OCI-LY7 (cell line): ENCODE data around the gene DOK3. TPM values are rescaled to one million over a fixed set of nuclear protein-coding genes. Genes with fewer than 3 reads are reported as not detected.

Source experiments
- BruUV-seq: library from RNA; stranded (reverse); fragments of 400-500 nt; replicated peaks from 2 replicates; lab custom pipeline; 2021; lab: Mats Ljungman, UMichigan
- CTCF ChIA-PET: fragments of 300-600 bp; sonication (Branson Sonifier 250); formaldehyde crosslinking; loops from one replicate; lab custom pipeline; 2022; ENCODE audit warnings: antibody characterized with exemption; ENCODE audit not compliant: unreplicated experiment; lab: Charles Lee
- POLR2A ChIA-PET: fragments of 300-600 bp; sonication (Branson Sonifier 250); formaldehyde crosslinking; loops from one replicate; lab custom pipeline; 2022; ENCODE audit warnings: antibody characterized with exemption; lab: Charles Lee
- DNase-seq: peaks from one replicate; pipeline ENCODE4 v3.0.0-alpha.2; 2015; ENCODE audit warnings: low spot score
- H2AFZ ChIP-seq: fragments of 200-600 bp; sonication (generic), shearing (Covaris generic); 2 replicates; pipeline ENCODE4 v1.6.1; 2014; ENCODE audit warnings: mild to moderate bottlenecking, antibody characterized with exemption, low read length, moderate library complexity
- H3K27ac ChIP-seq: fragments of 200-600 bp; sonication (generic); 2 replicates; pipeline ENCODE4 v1.5.1; 2014; ENCODE audit warnings: mixed run types, low read depth, mild to moderate bottlenecking, moderate library complexity, low read length, inconsistent platforms; ENCODE audit not compliant: poor library complexity, severe bottlenecking
- H3K36me3 ChIP-seq: fragments of 200-600 bp; sonication (generic); 2 replicates; pipeline ENCODE4 v1.6.1; 2014; ENCODE audit warnings: mild to moderate bottlenecking, antibody characterized with exemption, low read length, moderate library complexity, mixed read lengths; ENCODE audit not compliant: insufficient read depth
- H3K4me1 ChIP-seq: fragments of 200-600 bp; sonication (generic); 2 replicates; pipeline ENCODE4 v1.5.1; 2014; ENCODE audit warnings: mild to moderate bottlenecking, low read length; ENCODE audit not compliant: insufficient read depth, poor library complexity, severe bottlenecking
- H3K4me2 ChIP-seq: fragments of 200-600 bp; sonication (generic); 2 replicates; pipeline ENCODE4 v1.6.1; 2014; ENCODE audit warnings: mild to moderate bottlenecking, low read length
- H3K4me3 ChIP-seq: fragments of 200-600 bp; sonication (generic); 2 replicates; pipeline ENCODE4 v1.5.1; 2014; ENCODE audit warnings: mild to moderate bottlenecking, low read depth, low read length; ENCODE audit not compliant: poor library complexity, severe bottlenecking
- H3K79me2 ChIP-seq: fragments of 200-600 bp; sonication (generic); 2 replicates; pipeline ENCODE4 v1.6.1; 2016; ENCODE audit warnings: low read depth, mild to moderate bottlenecking, low read length, moderate library complexity, mixed read lengths; ENCODE audit not compliant: insufficient read depth
- H3K9me2 ChIP-seq: fragments of 200-600 bp; sonication (generic); 2 replicates; pipeline ENCODE4 v1.6.1; 2016; ENCODE audit warnings: mild to moderate bottlenecking, low read length, mixed read lengths; ENCODE audit not compliant: insufficient read depth
- H3K9me3 ChIP-seq: fragments of 200-600 bp; sonication (generic); 2 replicates; pipeline ENCODE4 v1.6.1; 2014; ENCODE audit warnings: mild to moderate bottlenecking, mixed run types, low read length, mixed read lengths
- H4K20me1 ChIP-seq: fragments of 200-600 bp; sonication (generic); 2 replicates; pipeline ENCODE4 v1.6.1; 2014; ENCODE audit warnings: mild to moderate bottlenecking, antibody characterized with exemption, low read length, moderate library complexity, mixed read lengths; ENCODE audit not compliant: insufficient read depth
- CTCF ChIP-seq: fragments of 200-600 bp; sonication (generic); conservative IDR thresholded peaks from 2 replicates; pipeline ENCODE4 v1.5.1; 2014; ENCODE audit warnings: mild to moderate bottlenecking, antibody characterized with exemption, low read length, moderate library complexity, mixed read lengths
- EZH2phosphoT487 ChIP-seq: fragments of 200-600 bp; sonication (generic); IDR thresholded peaks from 2 replicates; pipeline ENCODE4 v1.6.1; 2018; ENCODE audit warnings: low read depth, borderline replicate concordance, mild to moderate bottlenecking, mixed run types, antibody characterized with exemption, low read length, moderate library complexity, mixed read lengths
- intact Hi-C: fragments of 100-400 bp; cut with micrococcal nuclease; formaldehyde crosslinking; loops from one replicate; pipeline ENCODE4 v1.10.0; 2022; ENCODE audit not compliant: unreplicated experiment
- total RNA-seq, 2 experiments: library from RNA; depleted of rRNA in 1 of 2; stranded (reverse); fragments of >200 nt in 1 of 2; shearing (Covaris generic) in 1 of 2; gene quantifications; 2 replicates each; pipeline ENCODE4 v1.2.3, GENCODE V29; 2014 to 2022

The DOK3 gene
- total RNA-seq, 2 experiments from 2014 or later = 186 to 260 TPM

GRCh38 chr5:177557041-177557647 lies 47.5 kb upstream of the DOK3 start:
- Histone ChIP-seq H3K4me3 (no peak overlapping the region), H3K27ac (no peak overlapping the region), H3K9me3 (no peaks in the 10 kb centered on the region), H3K4me1 (peaks cover 15% of the 10 kb centered on the region), H3K4me2 (no peak overlapping the region), H3K9me2 (no peaks in the 10 kb centered on the region), H2AFZ (no peak overlapping the region), H4K20me1 (no peaks in the 10 kb centered on the region), H3K79me2 (peaks cover 20% of the 10 kb centered on the region), H3K36me3 (peaks cover 8% of the 10 kb centered on the region; the same call in 1 of the 2 replicates)
- no TSS peak for BruUV-seq
- POLR2A ChIA-PET = interaction anchor here (0.6 kb wide), 1 partner anchor 16 kb away, joined by 7 read pairs; no protein-coding TSS in a partner anchor
- no peak for TF ChIP-seq CTCF
- TF ChIP-seq EZH2phosphoT487 = no peak
- no peak for DNase-seq
- intact Hi-C loops = no loop called here
- CTCF ChIA-PET = no interaction called here

GRCh38 chr5:177555665-177556064 lies 46.0 kb upstream of the DOK3 start:
- H3K9me3 ChIP-seq = no peaks in the 10 kb centered on the region

More at GRCh38 chr5:177555665-177556064, 46.0 kb upstream of the DOK3 start:
- Histone ChIP-seq H3K4me1 (peaks cover 15% of the 10 kb centered on the region), H3K9me2 (no peaks in the 10 kb centered on the region), H2AFZ (peak overlapping the region; percentile 18; the same call in 1 of the 2 replicates), H3K27ac (no peak overlapping the region), H3K79me2 (peaks cover 24% of the 10 kb centered on the region), H3K36me3 (peaks cover 23% of the 10 kb centered on the region), H3K4me2 (no peak overlapping the region), H3K4me3 (no peak overlapping the region), H4K20me1 (no peaks in the 10 kb centered on the region)
- no TSS peak for BruUV-seq
- CTCF ChIA-PET = no interaction called here
- POLR2A ChIA-PET = interaction anchor here (0.9 kb wide), 1 partner anchor 40 kb away, joined by 3 read pairs; no protein-coding TSS in a partner anchor
- DNase-seq = no peak
- intact Hi-C loops = loop anchor here (2.0 kb wide), 2 partner anchors 45 to 47 kb away; partner anchors contain the start of genes B4GALT7 and DOK3
- TF ChIP-seq CTCF (no peak), EZH2phosphoT487 (no peak)
